H1 (cell line): ENCODE measurements around the gene TNNI2. TPM values are rescaled to one million over a fixed set of nuclear protein-coding genes. Genes with fewer than 3 reads are reported as not detected.

Source experiments
- CTCF ChIA-PET: fragments of 300-600 bp; sonication (Branson Sonifier 250); formaldehyde crosslinking; loops from one replicate; lab custom pipeline; 2021; ENCODE audit not compliant: partially characterized antibody; lab: Charles Lee
- POLR2A ChIA-PET: fragments of 300-600 bp; sonication (Branson Sonifier 250); formaldehyde crosslinking; loops from one replicate; lab custom pipeline; 2021; ENCODE audit warnings: inconsistent platforms; ENCODE audit not compliant: partially characterized antibody; lab: Charles Lee
- DNase-seq, 2 experiments: peaks; one replicate each; pipeline versions ENCODE4 v3.0.0 to v3.0.0-alpha.2; 2010 to 2022; ENCODE audit warnings: low spot score in 2 of 2, low read depth in 1 of 2, mixed read lengths in 1 of 2
- FAIRE-seq: peaks from 2 replicates; lab custom pipeline; 2011; peaks lifted over from hg19 to GRCh38; lab: Jason Lieb, UNC
- H2AFZ ChIP-seq: 2 replicates; pipeline ENCODE4 v1.8.1; 2012; ENCODE audit warnings: low read length, inconsistent platforms
- H2AK5ac ChIP-seq: 2 replicates; pipeline ENCODE4 v1.6.1; 2013; ENCODE audit warnings: low read depth, low read length
- H2BK120ac ChIP-seq: replicated peaks from 2 replicates; pipeline ENCODE3; 2013; ENCODE audit warnings: low read depth, low read length, inconsistent platforms
- H2BK12ac ChIP-seq: 2 replicates; pipeline ENCODE4 v1.6.1; 2013; ENCODE audit warnings: low read depth, low read length
- H2BK15ac ChIP-seq: 2 replicates; pipeline ENCODE4 v1.6.1; 2013; ENCODE audit warnings: low read length
- H2BK20ac ChIP-seq: 2 replicates; pipeline ENCODE4 v1.6.1; 2013; ENCODE audit warnings: low read length
- H2BK5ac ChIP-seq: 2 replicates; pipeline ENCODE4 v1.6.1; 2013; ENCODE audit warnings: low read depth, low read length
- H3K14ac ChIP-seq: 2 replicates; pipeline ENCODE4 v1.6.1; 2013; ENCODE audit warnings: inconsistent platforms; ENCODE audit not compliant: insufficient read length
- H3K18ac ChIP-seq: 2 replicates; pipeline ENCODE4 v1.6.1; 2013; ENCODE audit warnings: low read length; ENCODE audit errors: extremely low read depth
- H3K23ac ChIP-seq: 2 replicates; pipeline ENCODE4 v1.6.1; 2013; ENCODE audit warnings: inconsistent platforms; ENCODE audit not compliant: insufficient read length
- H3K23me2 ChIP-seq: 2 replicates; pipeline ENCODE4 v1.6.1; 2013; ENCODE audit warnings: low read depth, low read length
- H3K27ac ChIP-seq: 2 replicates; pipeline ENCODE4 v1.6.1; 2011; ENCODE audit warnings: low read depth, low read length, inconsistent platforms
- H3K27me3 ChIP-seq, 4 experiments: replicated peaks in 1 of 4; 1 replicate in 1 of 4; 2 replicates in 3 of 4; pipeline versions ENCODE4 v1.6.1 to v1.8.1; 2011 to 2013; ENCODE audit warnings: low read length in 3 of 4, mild to moderate bottlenecking in 3 of 4, inconsistent platforms in 2 of 4, mixed read lengths in 2 of 4, moderate library complexity in 1 of 4; ENCODE audit not compliant: control insufficient read depth in 3 of 4, insufficient read depth in 3 of 4; ENCODE audit errors: extremely low read depth in 1 of 4
- H3K36me3 ChIP-seq, 4 experiments: 2 replicates each; pipeline versions ENCODE4 v1.6.1 to v1.8.1; 2011 to 2013; ENCODE audit warnings: mild to moderate bottlenecking in 4 of 4, low read length in 3 of 4, moderate library complexity in 2 of 4, control low read depth in 1 of 4, inconsistent platforms in 1 of 4; ENCODE audit not compliant: insufficient read depth in 4 of 4, control insufficient read depth in 2 of 4
- H3K4ac ChIP-seq: replicated peaks from 2 replicates; pipeline ENCODE3; 2013; ENCODE audit warnings: low read length, low read depth, mixed read lengths, inconsistent platforms; ENCODE audit not compliant: insufficient read length
- H3K4me1 ChIP-seq, 4 experiments: replicated peaks in 1 of 4; 1 replicate in 1 of 4; 2 replicates in 3 of 4; pipeline versions ENCODE4 v1.6.1 to v1.8.1; 2011 to 2013; ENCODE audit warnings: low read length in 3 of 4, inconsistent platforms in 2 of 4, mixed read lengths in 1 of 4; ENCODE audit not compliant: insufficient read depth in 4 of 4, control insufficient read depth in 3 of 4
- H3K4me2 ChIP-seq, 2 experiments: 2 replicates each; pipeline versions ENCODE4 v1.6.1 to v1.8.1; 2011 to 2013; ENCODE audit warnings: low read depth in 2 of 2, low read length in 2 of 2, control low read depth in 1 of 2, inconsistent platforms in 1 of 2, mild to moderate bottlenecking in 1 of 2; ENCODE audit not compliant: insufficient read depth in 1 of 2
- H3K4me3 ChIP-seq, 4 experiments: fragments of 200-600, 300-600 bp in 1 of 4; sonication (generic), shearing (Covaris generic), sonication (Bioruptor Twin) in 1 of 4; 2 replicates each; pipeline versions ENCODE4 v1.5.1 to v1.8.1; 2011 to 2016; ENCODE audit warnings: low read length in 4 of 4, low read depth in 3 of 4, control low read depth in 2 of 4, inconsistent platforms in 2 of 4, mild to moderate bottlenecking in 2 of 4, mixed read lengths in 1 of 4, moderate library complexity in 1 of 4; ENCODE audit not compliant: insufficient read depth in 2 of 4; ENCODE audit errors: extremely low read depth in 1 of 4
- H3K56ac ChIP-seq: replicated peaks from 2 replicates; pipeline ENCODE3; 2013; ENCODE audit warnings: low read depth, mild to moderate bottlenecking, mixed read lengths, low read length, inconsistent platforms; ENCODE audit not compliant: insufficient read length
- H3K79me1 ChIP-seq: 2 replicates; pipeline ENCODE4 v1.6.1; 2013; ENCODE audit warnings: low read depth, low read length, control low read depth
- H3K79me2 ChIP-seq, 2 experiments: 2 replicates each; pipeline versions ENCODE4 v1.6.1 to v1.8.1; 2012 to 2013; ENCODE audit warnings: low read length in 2 of 2, mild to moderate bottlenecking in 2 of 2, inconsistent platforms in 1 of 2; ENCODE audit not compliant: insufficient read depth in 2 of 2, control insufficient read depth in 1 of 2
- H3K9ac ChIP-seq, 4 experiments: replicated peaks in 1 of 4; 1 replicate in 1 of 4; 2 replicates in 3 of 4; pipeline versions ENCODE4 v1.6.1 to v1.8.1; 2011 to 2013; ENCODE audit warnings: low read depth in 3 of 4, low read length in 3 of 4, control low read depth in 2 of 4, mild to moderate bottlenecking in 2 of 4, moderate library complexity in 2 of 4, inconsistent platforms in 1 of 4; ENCODE audit errors: extremely low read depth in 1 of 4
- H3K9me3 ChIP-seq, 2 experiments: 2 replicates each; pipeline versions ENCODE4 v1.6.1 to v1.8.1; 2012 to 2013; ENCODE audit warnings: mild to moderate bottlenecking in 2 of 2, moderate library complexity in 2 of 2, control low read depth in 1 of 2, inconsistent platforms in 1 of 2, low read depth in 1 of 2, low read length in 1 of 2, mixed read lengths in 1 of 2; ENCODE audit not compliant: insufficient read depth in 2 of 2
- H4K20me1 ChIP-seq, 2 experiments: replicated peaks in 1 of 2; 2 replicates each; pipeline versions ENCODE3 to v1.8.1; 2011 to 2013; ENCODE audit warnings: inconsistent platforms in 2 of 2, low read length in 2 of 2, mild to moderate bottlenecking in 1 of 2; ENCODE audit not compliant: insufficient read depth in 2 of 2, control insufficient read depth in 1 of 2
- H4K5ac ChIP-seq: 2 replicates; pipeline ENCODE4 v1.6.1; 2013; ENCODE audit warnings: low read length, low read depth, mixed read lengths, inconsistent platforms; ENCODE audit not compliant: insufficient read length
- H4K8ac ChIP-seq: 2 replicates; pipeline ENCODE4 v1.8.0; 2013; ENCODE audit warnings: mild to moderate bottlenecking, moderate library complexity, low read length, inconsistent platforms; ENCODE audit not compliant: insufficient read depth; ENCODE audit errors: extremely low read depth
- H4K91ac ChIP-seq: replicated peaks from 2 replicates; pipeline ENCODE3; 2013; ENCODE audit warnings: low read length, mixed read lengths, inconsistent platforms; ENCODE audit not compliant: insufficient read length
- JUND ChIP-seq: IDR thresholded peaks from 2 replicates; pipeline ENCODE4 v1.6.1; 2011; ENCODE audit warnings: mild to moderate bottlenecking, improper control_type of control experiment, low read length
- MAX ChIP-seq: IDR thresholded peaks from 2 replicates; pipeline ENCODE4 v1.6.1; 2012; ENCODE audit warnings: inconsistent platforms
- NANOG ChIP-seq: IDR thresholded peaks from 2 replicates; pipeline ENCODE4 v1.6.1; 2011; ENCODE audit warnings: low read length, low read depth, mild to moderate bottlenecking, inconsistent platforms; ENCODE audit not compliant: insufficient read depth, poor library complexity, severe bottlenecking
- WGBS, 2 experiments: shearing (Covaris generic) in 1 of 2; methylation state at CpG; one replicate each; pipeline versions ENCODE4 v1.1.6 to v1.1.7; 2013 to 2015; ENCODE audit warnings: low lambda C conversion rate in 2 of 2, mixed read lengths in 2 of 2, inconsistent platforms in 1 of 2, low coverage in 1 of 2, missing lambda C conversion rate in 1 of 2; ENCODE audit not compliant: insufficient replicate concordance in 2 of 2, insufficient coverage in 1 of 2, insufficient read length in 1 of 2; ENCODE audit errors: extremely low coverage in 1 of 2, missing lambda C conversion rate in 1 of 2; 5-methylcytosine and 5-hydroxymethylcytosine counted together
- polyA plus RNA-seq, 7 experiments: library from polyadenylated mRNA; depleted of rRNA in 3 of 7; stranded (reverse) in 5 of 7; unstranded in 2 of 7; fragments of >200 nt in 5 of 7; fragments of 200-250 nt in 2 of 7; gene quantifications; 1 replicate in 5 of 7; 2 replicates in 1 of 7; 4 replicates in 1 of 7; pipeline versions ENCODE4 v1.2.1 to v1.2.3, GENCODE V29; 2011 to 2013; ENCODE audit warnings: missing spikeins in 2 of 7, mixed read lengths in 2 of 7
- total RNA-seq: library from RNA; stranded (reverse); fragmentation: NEBNext Ultra II Directional; extraction: Animal tissue kit (Norgen Biotek cat#: 25700); gene quantifications from 2 replicates; pipeline ENCODE4 v1.2.1, GENCODE V29; 2021
- TF ChIP-seq, protein P1 (sequence below), 3 experiments: IDR thresholded peaks; 1 replicate in 2 of 3; 2 replicates in 1 of 3; pipeline versions ENCODE4 v1.5.1 to v1.6.1; 2011; ENCODE audit warnings: low read length in 3 of 3, mild to moderate bottlenecking in 3 of 3, inconsistent platforms in 2 of 3, low read depth in 1 of 3, moderate library complexity in 1 of 3; ENCODE audit not compliant: insufficient read depth in 1 of 3; ENCODE audit errors: control extremely low read depth in 1 of 3
- TF ChIP-seq, protein P2 (sequence below): IDR thresholded peaks from 2 replicates; pipeline ENCODE4 v1.6.1; 2012; ENCODE audit warnings: low read length, inconsistent platforms

TNNI2 gene
- total and polyA plus RNA-seq, 2 of the 8 experiments (the other 6 are each of a cell fraction or from before 2014, with no cell fraction given) = not detected

- no peak overlapping the region for H4K91ac ChIP-seq
- H3K4me1 ChIP-seq = peaks cover 0 to 4% (median 2%) of the 10 kb centered on the region in 4 experiments; a peak in 4 of 7 replicates
- no peak overlapping the region; the same call in 1 of the 2 replicates for H2BK12ac ChIP-seq
- no peak overlapping the region for H3K56ac ChIP-seq
- H3K14ac ChIP-seq = no peak overlapping the region
- no peak overlapping the region for H3K4ac ChIP-seq
- H3K36me3 ChIP-seq = no peaks in the 10 kb centered on the region
- no peaks in the 10 kb centered on the region for H3K79me2 ChIP-seq
- H3K79me1 ChIP-seq = no peaks in the 10 kb centered on the region
- WGBS, 2 experiments = 64% methylated on average over 27 of the region's 38 CpGs; no CpG with 5 or more reads in 1 of the 2 experiments
- H3K18ac ChIP-seq = no peak overlapping the region
- no peak overlapping the region for H2BK20ac ChIP-seq
- POLR2A ChIA-PET = interaction anchor here (0.8 kb wide), 1 partner anchor 105 kb away, joined by 4 read pairs; no protein-coding TSS in a partner anchor
- H3K23me2 ChIP-seq = no peaks in the 10 kb centered on the region
- H4K5ac ChIP-seq = no peak overlapping the region
- FAIRE-seq = no peak
- H3K23ac ChIP-seq = no peak overlapping the region
- H2AK5ac ChIP-seq = no peak overlapping the region
- no peaks in the 10 kb centered on the region for H3K9me3 ChIP-seq
- no peak overlapping the region for H2BK5ac ChIP-seq
- no peak overlapping the region for H3K27ac ChIP-seq
- no peak overlapping the region for H2BK15ac ChIP-seq
- no peak overlapping the region for H2BK120ac ChIP-seq
- H4K8ac ChIP-seq = no peak overlapping the region
- no peaks in the 10 kb centered on the region for H4K20me1 ChIP-seq
- H3K9ac ChIP-seq = no peak overlapping the region
- CTCF ChIA-PET = interaction anchor here (0.7 to 15.8 kb wide), 17 partner anchors 9 to 315 kb away, joined by 3 to 439 read pairs (median 4); partner anchors contain the start of gene LSP1
- H3K4me2 ChIP-seq = no peak overlapping the region
- no peaks in the 10 kb centered on the region; a peak in 2 of 7 replicates for H3K27me3 ChIP-seq
- peak; percentile 50 to 90 for DNase-seq
- H3K4me3 ChIP-seq = no peak overlapping the region
- no peak overlapping the region for H2AFZ ChIP-seq
- TF ChIP-seq, protein P1, sequence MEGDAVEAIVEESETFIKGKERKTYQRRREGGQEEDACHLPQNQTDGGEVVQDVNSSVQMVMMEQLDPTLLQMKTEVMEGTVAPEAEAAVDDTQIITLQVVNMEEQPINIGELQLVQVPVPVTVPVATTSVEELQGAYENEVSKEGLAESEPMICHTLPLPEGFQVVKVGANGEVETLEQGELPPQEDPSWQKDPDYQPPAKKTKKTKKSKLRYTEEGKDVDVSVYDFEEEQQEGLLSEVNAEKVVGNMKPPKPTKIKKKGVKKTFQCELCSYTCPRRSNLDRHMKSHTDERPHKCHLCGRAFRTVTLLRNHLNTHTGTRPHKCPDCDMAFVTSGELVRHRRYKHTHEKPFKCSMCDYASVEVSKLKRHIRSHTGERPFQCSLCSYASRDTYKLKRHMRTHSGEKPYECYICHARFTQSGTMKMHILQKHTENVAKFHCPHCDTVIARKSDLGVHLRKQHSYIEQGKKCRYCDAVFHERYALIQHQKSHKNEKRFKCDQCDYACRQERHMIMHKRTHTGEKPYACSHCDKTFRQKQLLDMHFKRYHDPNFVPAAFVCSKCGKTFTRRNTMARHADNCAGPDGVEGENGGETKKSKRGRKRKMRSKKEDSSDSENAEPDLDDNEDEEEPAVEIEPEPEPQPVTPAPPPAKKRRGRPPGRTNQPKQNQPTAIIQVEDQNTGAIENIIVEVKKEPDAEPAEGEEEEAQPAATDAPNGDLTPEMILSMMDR (IDR thresholded peaks at IDR 0.05; ENCODE audit: control extremely low read depth in 1 of 3, insufficient read depth in 1 of 3, low read depth in 1 of 3, low read length in 3 of 3) = peak; percentile 91 to 94 (median 94)
- TF ChIP-seq NANOG = no peak
- TF ChIP-seq, protein P2, sequence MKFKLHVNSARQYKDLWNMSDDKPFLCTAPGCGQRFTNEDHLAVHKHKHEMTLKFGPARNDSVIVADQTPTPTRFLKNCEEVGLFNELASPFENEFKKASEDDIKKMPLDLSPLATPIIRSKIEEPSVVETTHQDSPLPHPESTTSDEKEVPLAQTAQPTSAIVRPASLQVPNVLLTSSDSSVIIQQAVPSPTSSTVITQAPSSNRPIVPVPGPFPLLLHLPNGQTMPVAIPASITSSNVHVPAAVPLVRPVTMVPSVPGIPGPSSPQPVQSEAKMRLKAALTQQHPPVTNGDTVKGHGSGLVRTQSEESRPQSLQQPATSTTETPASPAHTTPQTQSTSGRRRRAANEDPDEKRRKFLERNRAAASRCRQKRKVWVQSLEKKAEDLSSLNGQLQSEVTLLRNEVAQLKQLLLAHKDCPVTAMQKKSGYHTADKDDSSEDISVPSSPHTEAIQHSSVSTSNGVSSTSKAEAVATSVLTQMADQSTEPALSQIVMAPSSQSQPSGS = no peak
- no peak for TF ChIP-seq MAX
- 0 out of 2 replicates have a peak, but pooled peaks have one; percentile 34 for TF ChIP-seq JUND
Observed at GRCh38 chr11:1837171-1838076, 1.4 kb upstream of the TNNI2 start.
